ENCODE measurements around the gene PAQR3.

The PAQR3 gene, protein sequence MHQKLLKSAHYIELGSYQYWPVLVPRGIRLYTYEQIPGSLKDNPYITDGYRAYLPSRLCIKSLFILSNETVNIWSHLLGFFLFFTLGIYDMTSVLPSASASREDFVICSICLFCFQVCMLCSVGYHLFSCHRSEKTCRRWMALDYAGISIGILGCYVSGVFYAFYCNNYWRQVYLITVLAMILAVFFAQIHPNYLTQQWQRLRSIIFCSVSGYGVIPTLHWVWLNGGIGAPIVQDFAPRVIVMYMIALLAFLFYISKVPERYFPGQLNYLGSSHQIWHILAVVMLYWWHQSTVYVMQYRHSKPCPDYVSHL

DNA sequence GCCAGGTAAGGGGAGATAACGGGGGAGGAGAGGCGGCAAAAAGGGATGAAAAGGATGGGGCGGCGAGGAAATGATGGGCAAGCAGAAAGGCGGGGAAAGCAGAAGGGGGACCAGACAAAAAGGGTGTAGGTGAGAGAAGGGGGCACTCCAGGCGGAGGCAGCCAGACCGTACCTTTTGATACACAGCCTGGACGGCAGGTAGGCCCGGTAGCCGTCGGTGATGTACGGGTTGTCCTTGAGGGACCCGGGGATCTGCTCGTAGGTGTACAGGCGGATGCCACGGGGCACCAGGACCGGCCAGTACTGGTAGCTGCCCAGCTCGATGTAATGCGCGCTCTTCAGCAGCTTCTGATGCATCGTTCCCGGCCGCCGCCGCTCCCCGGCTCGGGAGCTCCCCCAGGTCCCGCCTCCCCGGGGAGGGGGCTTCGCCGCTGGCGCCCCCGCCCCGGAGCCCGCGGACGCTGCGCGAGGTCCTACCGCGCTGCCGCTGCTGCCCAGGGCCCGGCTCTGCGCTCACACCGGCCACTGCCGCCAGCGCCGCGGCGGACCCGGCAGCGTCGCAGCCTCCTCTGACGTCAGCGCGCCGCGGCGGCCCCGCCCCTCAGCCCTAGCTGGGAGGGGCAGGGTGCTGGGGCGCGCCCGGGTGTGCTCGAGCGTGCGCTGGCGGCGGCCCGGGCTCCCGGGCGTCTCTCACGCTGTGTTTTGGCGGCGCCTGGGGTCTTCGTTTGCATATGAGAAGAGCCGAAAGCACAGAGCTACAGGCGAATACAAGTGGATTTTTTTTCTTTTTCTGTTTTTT, at the start of gene PAQR3:
Gene PAQR3 (minus strand): TSS at position 571 of the 799 bp plus-strand sequence. CDS start 214 bp downstream, at position 357.
- DNase-seq (ENCODE audit: low read depth in 2 of 3, low spot score in 2 of 3), result peak; percentile 61 to 68 (median 67)

GRCh38 chr4:78987683-78988082, 48.4 kb upstream of the PAQR3 start:
- no peak for DNase-seq (ENCODE audit: low read depth in 2 of 3, low spot score in 2 of 3)

GRCh38 chr4:78984593-78984992, 45.4 kb upstream of the PAQR3 start:
- DNase-seq (ENCODE audit: low read depth in 2 of 3, low spot score in 2 of 3), result no peak

DNA sequence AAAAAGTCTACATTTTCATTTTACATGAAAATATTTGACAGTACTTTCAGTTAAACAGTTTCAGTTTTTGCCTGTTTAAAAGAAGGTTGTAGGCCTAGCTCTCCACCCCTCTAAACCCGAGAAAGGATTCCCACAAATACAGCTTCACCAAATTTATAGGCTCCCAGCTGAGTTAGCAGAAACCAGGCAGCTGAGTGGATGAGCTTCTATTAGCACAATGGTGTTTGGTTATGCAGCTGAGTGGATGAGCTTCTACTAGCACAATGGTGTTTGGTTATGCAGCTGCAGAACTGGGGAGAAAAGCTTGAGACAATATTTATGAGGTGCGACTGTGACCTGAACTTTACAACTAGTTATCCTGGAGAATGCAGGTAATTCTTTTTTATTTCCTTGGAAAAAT, 36.6 kb upstream of the PAQR3 start:
- no peak for DNase-seq (ENCODE audit: low read depth in 2 of 3, low spot score in 2 of 3)

- DNase-seq (ENCODE audit: low read depth in 2 of 3, low spot score in 2 of 3), result no peak
These were observed 32.5 kb upstream of the PAQR3 start for GRCh38 chr4:78971776-78972175.

- DNase-seq (ENCODE audit: low read depth in 2 of 3, low spot score in 2 of 3), result no peak
These were observed 32.1 kb upstream of the PAQR3 start for GRCh38 chr4:78971326-78971725.

DNA sequence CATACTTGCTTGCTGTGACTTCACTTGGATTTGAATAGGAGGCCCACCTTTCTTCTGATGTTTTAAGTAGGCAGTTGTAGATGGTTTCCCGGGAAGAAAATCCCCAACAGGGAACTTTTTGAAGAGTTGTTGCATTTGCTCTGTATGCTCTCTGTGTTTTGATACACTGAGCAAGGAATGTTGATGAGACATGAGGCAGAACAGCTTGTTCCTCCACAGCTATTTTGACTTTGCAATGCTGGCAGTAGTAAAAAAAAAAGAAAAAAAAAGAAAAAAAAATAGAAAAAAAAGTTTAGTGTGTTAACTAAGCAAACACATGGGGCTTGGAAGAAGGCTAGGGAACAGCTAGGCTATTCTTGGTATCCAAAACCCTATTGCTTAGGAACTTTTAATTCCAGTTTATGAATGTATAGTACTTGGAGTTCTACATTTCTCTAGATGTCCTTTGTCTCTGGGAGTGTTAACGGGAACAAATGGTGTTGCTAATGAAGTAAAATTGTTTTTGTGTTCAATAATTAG, 23.4 kb upstream of the PAQR3 start:
- DNase-seq (ENCODE audit: low read depth in 2 of 3, low spot score in 2 of 3), result no peak

DNA sequence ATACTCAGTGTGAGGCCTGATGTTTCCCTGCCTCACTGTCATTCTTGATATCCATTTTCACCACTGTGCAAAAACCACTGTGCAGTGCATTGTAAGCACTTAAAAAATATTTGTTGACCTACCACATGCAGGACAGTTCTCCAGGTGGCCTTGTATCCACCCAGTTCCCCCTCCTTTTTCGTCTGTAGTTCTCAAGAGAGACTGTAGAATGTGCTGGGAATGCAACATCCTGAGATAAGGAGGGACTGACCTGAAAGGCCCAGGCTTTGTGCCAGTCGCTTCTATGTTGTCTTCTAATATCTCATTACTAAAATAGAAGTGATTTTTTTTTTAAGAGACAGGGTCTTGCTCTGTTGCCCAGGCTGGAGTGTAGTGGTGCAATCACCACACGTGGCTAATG, 21.7 kb upstream of the PAQR3 start:
- no peak for DNase-seq (ENCODE audit: low read depth in 2 of 3, low spot score in 2 of 3)

GRCh38 chr4:78956975-78957374, 17.7 kb upstream of the PAQR3 start:
- no peak for DNase-seq (ENCODE audit: low read depth in 2 of 3, low spot score in 2 of 3)

GRCh38 chr4:78953769-78954666, 14.8 kb upstream of the PAQR3 start:
- no peak for DNase-seq (ENCODE audit: low read depth in 2 of 3, low spot score in 2 of 3)

- DNase-seq (ENCODE audit: low read depth in 2 of 3, low spot score in 2 of 3), result no peak
These were observed 14.0 kb upstream of the PAQR3 start for GRCh38 chr4:78953231-78953630.

- no peak for DNase-seq (ENCODE audit: low read depth in 2 of 3, low spot score in 2 of 3)
These were observed 12.7 kb upstream of the PAQR3 start for GRCh38 chr4:78951862-78952472.

GRCh38 chr4:78949735-78950134, 10.5 kb upstream of the PAQR3 start:
- no peak for DNase-seq (ENCODE audit: low read depth in 2 of 3, low spot score in 2 of 3)

DNA sequence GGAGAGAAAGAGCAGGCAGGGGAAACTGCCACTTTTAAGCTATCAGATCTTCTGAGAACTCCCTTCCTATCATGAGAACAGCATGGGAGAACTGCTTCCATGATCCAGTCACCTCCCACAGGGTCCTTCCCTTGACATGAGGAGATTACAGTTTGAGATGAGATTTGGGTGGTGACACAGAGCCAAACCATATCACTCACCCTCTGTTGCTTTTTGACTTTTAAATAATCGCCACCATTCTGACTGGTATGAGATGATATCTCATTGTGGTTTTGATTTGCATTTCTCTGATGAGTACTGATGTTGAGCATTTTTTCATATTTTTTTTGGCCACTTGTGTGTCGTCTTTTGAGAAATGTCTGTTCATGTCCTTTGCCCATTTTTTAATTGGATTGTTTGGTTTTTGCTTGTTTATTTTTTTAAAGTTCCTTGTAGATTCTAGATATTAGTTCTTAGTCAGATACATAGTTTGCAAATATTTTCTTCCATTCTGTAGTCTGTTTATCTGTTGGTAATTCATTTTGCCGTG, 6.5 kb upstream of the PAQR3 start:
- no peak for DNase-seq (ENCODE audit: low read depth in 2 of 3, low spot score in 2 of 3)

GRCh38 chr4:78944381-78944780, 5.1 kb upstream of the PAQR3 start:
- no peak for DNase-seq (ENCODE audit: low read depth in 2 of 3, low spot score in 2 of 3)

DNA sequence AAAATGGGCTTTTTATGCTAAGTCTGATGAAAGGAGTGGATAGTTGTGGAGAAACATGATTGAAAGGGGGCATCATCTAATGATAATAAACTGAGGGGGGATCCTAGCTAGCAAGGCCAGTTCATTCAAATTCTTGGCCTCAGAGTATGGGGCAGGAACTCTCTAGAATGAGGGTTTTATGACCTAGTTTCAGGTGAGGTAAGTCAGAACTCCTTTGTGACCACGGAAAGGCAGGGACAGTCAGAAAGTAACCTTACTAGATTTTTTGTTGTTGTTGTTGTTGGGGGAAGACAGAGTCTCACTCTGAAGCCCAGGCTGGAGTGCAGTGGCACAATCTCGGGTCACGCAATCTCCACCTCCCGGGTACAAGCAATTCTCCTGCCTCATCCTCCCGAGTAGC, 1.5 kb upstream of the PAQR3 start:
- no peak for DNase-seq (ENCODE audit: low read depth in 2 of 3, low spot score in 2 of 3)

DNA sequence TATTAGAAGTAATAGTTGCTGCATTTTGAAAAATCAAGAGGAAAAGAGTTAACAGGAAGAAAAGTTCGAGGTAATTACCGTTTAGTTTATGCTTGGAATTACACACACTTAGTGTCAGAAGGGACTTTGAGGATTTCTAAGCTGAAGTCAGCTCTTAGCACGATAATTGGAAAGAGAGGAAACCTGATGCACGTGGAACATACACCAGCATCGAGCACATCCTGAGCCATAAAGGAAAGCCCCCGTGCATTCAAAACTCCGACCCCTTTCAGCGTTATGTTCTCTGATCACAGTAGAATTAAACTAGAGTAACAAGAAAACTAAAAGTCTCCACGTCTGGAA, 400 bp upstream of the PAQR3 start:
- DNase-seq (ENCODE audit: low read depth in 2 of 3, low spot score in 2 of 3), result no peak

- DNase-seq (ENCODE audit: low read depth in 2 of 3, low spot score in 2 of 3), result no peak
These were observed 767 bp downstream of the PAQR3 start for GRCh38 chr4:78938474-78938867.

- DNase-seq (ENCODE audit: low read depth in 2 of 3, low spot score in 2 of 3), result no peak
These were observed 1.4 kb downstream of the PAQR3 start for GRCh38 chr4:78937837-78938236.

- DNase-seq (ENCODE audit: low read depth in 2 of 3, low spot score in 2 of 3), result no peak
These were observed 2.2 kb downstream of the PAQR3 start for GRCh38 chr4:78936989-78937388.

Measured in activated CD8-positive, alpha-beta memory T cell treated with anti-CD3 and anti-CD28 coated beads for 48 hours (primary cell).